GM18870 (cell line): ENCODE data around the gene MT1M.

ENCODE experiments used
- ATAC-seq: cut with Tn5 transposase; IDR thresholded peaks from one replicate; pipeline ENCODE4 v1.9.1; 2021; ENCODE audit warnings: moderate library complexity; ENCODE audit not compliant: unreplicated experiment

MT1M gene

DNA sequence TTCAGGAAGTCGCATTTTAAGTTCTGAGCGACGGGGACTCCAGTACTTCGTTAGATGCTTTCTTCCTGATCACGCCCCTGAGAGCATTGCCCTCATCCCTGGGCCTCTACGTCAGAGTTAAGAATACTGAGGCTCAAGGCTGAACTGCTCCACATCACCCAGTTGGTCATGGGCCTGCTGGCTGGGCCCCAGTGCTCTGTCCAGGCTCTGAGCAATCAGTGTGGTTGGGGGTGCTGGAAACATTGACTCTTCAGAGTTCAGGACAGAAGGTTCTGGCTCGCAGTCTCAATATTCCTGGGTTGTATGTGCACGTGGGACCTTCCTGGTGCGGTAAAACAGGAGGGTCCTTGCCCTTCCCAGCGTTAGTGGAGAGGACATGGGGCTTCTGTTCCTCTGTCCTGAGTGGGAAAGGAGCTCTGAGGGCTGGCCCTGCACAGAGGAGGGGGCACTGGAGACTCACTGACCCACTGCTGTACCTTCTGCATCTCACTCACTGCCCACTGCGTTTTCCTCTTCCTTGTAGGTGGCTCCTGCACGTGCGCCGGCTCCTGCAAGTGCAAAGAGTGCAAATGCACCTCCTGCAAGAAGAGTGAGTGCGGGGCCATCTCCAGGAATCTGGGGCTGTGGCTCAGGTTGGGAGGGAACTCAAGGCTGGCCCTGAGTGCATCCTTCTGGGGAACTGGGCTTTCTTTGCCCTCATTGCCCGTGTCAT lies 6.4 kb upstream of the MT1M start:
- no peak for ATAC-seq

- no peak for ATAC-seq
These were observed 5.8 kb upstream of the MT1M start for GRCh38 chr16:56626685-56627084.

DNA sequence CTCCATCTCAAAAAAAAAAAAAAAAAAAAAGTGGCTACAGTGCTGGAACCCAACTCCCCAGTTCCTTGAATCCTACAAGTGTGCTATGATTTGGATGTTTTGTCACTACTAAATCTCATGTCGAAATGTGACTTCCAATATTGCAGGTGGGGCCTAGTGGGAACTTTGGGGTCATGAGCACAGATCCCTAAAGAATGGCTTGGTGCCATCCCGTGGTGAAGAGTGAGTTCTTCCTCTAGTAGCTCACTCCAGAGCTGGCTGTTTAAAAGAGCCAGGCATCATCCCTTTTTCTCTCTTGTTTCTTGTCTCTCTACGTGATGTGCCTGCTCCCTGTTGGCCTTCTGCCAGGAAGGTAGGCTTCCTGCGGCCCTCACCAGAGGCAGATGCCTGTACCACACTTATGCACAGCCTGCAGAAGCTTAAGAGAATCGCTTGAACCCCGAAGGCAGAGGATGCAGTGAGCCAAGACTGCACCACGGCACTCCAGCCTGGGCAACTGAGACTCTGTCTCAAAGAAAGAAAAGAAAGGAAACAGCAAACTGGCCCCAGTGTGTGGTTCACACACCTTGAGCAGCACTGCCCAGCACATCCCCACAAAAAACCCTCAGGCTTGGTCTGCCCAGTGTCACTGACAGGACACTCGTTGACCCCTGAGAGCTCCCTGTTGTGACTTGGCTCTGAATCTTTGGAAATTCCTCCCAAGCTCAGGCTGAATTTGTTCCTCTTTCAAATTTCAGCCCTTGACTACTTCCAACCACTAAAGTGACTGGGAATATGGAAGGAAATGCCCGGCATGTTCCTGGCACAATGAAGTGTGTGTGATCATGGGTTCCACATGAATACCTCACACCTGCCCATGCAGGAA lies 3.7 kb upstream of the MT1M start:
- no peak for ATAC-seq

DNA sequence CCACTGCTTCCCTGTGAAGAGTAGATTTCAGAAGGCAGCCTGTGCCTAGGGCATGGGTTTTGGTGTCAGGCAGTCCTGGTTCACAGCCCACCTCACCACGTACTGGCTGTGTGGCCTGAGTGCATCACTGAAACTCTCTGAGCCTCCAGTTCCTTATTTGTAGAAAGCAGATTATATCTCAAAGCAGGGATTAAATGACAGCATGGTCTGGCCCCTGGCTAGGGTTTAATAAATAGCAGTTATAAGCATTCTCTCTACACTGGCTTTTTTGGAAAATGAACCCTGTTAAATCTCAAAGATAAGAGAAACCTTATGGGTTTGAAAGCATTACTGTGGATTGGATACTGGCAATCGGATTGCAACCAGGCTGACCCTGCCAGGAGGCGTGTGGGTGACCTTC lies 2.9 kb upstream of the MT1M start:
- ATAC-seq = no peak

DNA sequence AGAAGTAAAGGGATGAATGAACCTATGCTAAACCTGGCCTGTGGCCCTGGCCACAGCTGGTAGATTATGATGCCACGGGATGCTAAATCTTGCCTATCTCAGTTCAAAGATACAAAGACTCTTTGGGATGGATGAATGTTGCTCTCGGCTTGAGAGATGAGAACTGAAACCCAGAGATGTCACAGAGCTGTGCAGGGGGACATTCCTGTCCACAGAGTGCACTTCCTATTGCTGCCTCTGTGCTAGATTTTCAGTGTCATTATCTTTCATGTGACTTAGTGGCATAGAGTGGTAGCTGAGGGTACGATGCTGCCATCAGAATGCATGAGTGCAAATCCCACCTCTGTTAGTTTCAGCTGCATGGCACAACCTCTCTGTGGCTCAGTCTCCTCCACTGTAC lies 2.3 kb upstream of the MT1M start:
- peak; percentile 82 for ATAC-seq

- no peak for ATAC-seq
These were observed 1.3 kb upstream of the MT1M start for GRCh38 chr16:56631197-56631596.

- ATAC-seq = no peak
These were observed 665 bp upstream of the MT1M start for GRCh38 chr16:56631832-56632155.

- ATAC-seq = no peak
These were observed 448 bp downstream of the MT1M start for GRCh38 chr16:56632848-56633365.

DNA sequence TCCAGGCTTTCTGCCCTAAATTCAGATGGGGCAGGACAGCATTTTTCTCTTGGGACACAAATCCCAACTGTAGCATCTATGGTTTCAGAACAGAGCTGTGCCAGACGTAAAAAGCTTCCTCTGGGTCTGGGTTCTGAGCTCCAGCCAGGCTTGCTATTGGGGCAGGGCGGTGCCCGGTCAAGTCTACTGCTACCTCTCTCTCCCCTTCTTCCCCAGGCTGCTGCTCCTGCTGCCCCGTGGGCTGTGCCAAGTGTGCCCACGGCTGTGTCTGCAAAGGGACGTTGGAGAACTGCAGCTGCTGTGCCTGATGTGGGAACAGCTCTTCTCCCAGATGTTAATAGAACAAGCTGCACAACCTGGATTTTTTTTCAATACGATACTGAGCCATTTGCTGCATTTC lies 1.1 kb downstream of the MT1M start:
- ATAC-seq = no peak

DNA sequence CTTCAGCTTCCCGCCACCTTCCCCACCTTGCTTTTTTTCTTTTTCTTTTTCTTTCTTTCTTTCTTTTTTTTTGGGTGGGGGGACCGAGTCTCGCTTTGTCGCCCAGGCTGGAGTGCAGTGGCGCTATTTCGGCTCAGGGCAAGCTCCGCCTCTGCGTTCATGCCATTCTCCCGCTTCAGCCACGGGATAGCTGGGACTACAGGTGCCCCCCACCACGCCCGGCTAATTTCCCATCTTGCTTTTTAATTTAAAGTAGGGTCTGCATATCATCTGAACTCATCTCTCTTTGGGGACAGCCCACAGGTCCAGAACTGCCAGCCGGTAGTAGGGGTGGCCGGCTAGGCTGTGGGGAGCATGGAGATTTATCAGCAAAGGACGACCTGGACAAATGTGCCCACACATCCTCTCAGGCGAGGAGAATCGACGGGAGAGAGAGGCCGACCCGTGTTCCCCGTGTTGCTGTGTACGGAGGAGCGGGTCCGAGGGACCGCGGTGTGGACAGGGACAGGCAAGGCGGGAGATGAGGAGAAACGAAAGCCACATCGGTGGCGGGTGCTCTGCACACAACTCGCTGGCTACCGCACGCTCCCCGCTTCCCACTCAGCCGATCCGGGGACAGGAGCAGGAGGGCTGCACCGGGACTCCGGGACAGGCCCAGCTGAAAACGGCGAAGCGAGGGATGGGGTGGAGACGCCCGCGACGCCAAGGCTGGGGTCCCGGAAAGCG lies 2.4 kb downstream of the MT1M start:
- no peak for ATAC-seq

DNA sequence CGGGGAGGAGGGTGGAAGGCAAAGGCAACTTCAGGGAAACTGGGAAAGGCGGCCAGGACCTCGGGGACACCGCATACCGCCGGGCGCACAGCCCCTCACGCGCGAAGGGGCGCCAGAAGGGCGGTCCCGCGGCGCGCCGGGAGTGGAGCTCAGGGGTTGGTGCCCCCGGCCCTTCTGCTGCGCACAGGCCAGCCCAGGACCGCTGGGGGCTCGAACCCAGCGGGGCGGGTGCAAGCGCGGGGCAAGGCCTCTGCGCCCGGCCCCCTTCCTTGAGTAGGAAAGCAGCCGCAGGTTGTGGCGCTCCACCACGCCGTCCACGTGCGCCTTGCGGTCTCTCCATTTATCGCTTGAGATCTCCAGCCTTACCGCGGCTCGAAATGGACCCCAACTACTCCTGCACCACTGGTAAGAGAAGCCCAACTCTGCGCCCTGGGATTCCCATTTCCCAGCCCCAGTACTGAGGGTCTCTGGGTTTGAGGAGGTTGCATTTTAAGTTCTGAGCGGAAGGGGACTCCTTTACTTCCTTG lies 3.0 kb downstream of the MT1M start:
- no peak for ATAC-seq

- ATAC-seq = no peak
These were observed 4.4 kb downstream of the MT1M start for GRCh38 chr16:56636616-56637413.

GRCh38 chr16:56637814-56638750 lies 5.6 kb downstream of the MT1M start, which contains the start of gene MT1A:
TSS of gene MT1A (plus strand) at chr16:56638666. CDS start at chr16:56638739, 73 bp downstream.
- no peak for ATAC-seq

GRCh38 chr16:56639045-56639444 lies 6.6 kb downstream of the MT1M start:
- no peak for ATAC-seq

DNA sequence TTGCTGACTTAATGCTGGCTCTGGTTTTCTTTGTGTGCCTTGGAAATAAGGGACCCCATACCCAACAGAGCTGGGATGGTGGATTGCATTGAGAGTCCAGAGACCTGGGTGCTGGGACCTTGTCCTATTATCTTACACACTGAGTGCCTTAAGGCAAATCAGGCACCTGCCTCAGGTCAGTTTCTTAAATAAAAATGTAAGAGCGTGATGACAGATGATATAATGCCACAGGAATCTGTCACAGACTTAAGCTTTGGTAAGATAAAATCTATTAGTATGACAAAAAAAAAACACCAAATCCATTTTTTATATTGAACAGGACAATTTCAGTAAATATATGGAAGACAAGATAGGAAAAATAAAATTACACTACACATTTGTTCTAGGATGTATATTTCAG lies 7.6 kb downstream of the MT1M start:
- no peak for ATAC-seq

- no peak for ATAC-seq
These were observed 8.7 kb downstream of the MT1M start for GRCh38 chr16:56641166-56641565.

DNA sequence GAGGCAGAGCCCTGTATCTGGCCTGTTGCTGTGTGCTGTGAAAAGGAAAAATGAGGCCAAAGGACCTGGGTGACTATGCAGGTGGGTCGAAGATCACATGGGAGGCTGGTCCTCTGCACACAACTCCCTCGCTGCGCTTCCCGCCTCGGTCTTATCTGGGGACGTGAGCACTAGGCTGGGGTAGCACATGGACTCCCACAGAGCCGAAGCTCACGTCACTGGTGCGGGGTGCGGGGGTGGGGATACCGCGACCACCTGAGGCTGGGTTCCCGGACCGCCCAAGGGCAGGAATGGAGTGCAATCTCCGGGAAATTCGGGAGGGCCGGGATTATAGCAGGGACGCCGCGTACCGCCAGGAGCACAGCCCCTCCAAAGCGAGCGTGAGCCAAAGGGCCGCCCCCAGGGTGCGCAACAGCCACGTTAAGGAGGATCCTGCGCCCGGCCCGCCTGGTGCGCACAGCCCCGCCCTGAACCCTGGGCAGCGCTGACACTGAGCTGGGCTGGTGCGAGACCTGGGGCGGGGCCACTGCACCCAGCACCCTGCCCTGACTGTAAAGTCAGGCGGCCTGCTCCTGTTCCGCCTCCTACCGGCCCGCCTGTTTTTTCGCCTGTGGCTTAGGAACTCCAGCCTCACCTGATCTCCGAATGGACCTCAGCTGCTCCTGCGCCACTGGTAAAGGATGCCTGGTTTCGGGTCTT lies 10.8 kb downstream of the MT1M start:
- ATAC-seq = no peak

DNA sequence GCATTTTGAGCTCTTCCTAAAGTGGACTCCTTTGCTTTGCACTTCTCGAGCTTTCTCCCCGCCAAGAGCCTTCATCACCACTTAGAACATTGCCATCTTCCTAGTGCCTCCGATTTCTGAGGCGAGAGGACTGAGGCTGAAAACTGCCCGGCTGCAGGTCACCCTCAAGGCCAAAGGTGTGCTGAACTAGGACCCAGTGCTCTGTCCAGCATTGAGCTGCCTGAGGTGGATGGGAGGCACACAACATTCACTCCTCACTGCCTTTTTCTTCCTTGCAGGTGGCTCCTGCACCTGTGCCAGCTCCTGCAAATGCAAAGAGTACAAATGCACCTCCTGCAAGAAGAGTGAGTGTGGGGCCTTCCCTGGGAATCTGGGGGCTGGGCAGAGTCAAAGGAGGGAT lies 11.4 kb downstream of the MT1M start:
- ATAC-seq = no peak

GRCh38 chr16:56645311-56645710 lies 12.9 kb downstream of the MT1M start:
- ATAC-seq = no peak
